HG02885 (cell line): ENCODE measurements around the gene TMEM187.
"Not testable (repeated sequence)": the region's sequence is repeated elsewhere in the genome, so short reads cannot be mapped to it uniquely, and the experiment has no call there.

Experiments used
- ATAC-seq: cut with Tn5 transposase; IDR thresholded peaks from one replicate; pipeline ENCODE4 v1.9.1; 2021; ENCODE audit warnings: mild to moderate bottlenecking; ENCODE audit not compliant: unreplicated experiment, poor library complexity

Gene TMEM187

GRCh38 chrX:153993978-153994377, 21.4 kb downstream of the TMEM187 start:
- ATAC-seq, result no peak

GRCh38 chrX:153994398-153994797, 21.8 kb downstream of the TMEM187 start:
- not testable (repeated sequence) for ATAC-seq

DNA sequence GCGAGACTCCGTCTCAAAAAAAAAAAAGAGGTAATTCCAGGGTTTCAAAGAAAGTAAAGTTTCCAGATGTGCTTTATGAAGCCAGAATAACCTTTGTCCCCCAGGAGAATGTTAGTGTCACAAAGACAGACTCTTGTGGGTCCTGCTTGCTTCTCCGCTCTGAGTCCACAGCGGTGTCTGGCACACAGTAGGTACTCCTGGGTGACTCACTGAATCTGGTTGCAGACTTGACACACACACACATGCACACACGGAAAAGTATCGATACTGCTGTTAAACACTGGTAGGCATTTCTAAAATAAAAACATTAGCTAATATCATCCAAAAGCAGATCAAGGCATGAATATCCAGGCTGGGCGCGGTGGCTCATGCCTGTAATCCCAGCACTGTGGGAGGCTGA, 22.9 kb downstream of the TMEM187 start:
- ATAC-seq, result no peak

DNA sequence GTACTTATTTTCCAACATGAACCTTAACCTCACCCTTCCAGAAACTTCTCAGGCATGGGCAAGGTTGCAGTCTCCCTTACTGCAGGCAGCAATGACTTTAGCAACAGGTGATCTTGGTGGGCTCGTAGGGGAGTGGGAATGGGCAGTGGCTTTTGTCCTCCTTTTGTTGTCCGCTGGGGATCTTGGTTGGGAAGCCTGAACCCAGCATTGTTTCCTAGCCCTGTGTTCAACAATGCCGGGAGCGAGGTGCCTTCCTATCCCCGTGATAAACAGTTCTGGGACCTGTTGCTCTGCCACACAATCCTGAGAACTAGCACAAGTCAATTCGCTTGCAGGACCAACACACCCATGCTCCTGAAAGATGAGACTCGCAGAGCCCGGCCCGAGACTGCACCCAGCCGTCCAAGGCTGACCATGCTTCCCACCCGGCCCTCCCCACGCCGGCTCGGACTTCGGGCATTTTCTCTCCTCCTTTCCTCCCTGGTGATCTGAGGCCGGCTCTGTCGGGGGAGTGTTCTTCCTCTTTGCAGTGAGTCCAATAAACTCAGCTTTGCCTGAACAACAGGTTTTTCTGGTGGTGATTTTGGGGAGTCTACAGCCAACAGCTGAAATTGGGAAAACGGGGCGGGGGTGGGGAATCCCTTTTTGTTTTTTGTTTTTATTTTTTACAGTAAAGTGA, 26.9 kb downstream of the TMEM187 start:
- ATAC-seq, result no peak

DNA sequence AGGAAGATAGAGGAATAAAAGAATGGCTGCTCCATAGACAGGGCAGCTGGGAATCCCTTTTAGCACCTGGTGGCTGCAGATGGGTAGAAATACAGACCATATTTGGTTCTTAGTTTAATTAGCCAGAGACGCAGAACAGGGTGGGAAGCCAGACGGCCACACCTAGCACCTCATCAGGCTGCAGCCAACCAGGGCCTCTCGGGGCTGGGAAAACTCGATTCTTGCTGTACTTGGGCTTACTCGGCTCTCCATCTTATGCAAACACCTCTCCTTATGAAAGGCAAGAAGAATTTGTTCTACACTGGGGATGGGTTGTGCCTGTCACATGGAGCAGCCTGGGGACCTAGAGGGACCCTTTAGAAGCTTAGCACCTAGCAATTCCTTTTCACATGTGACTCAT, 27.5 kb downstream of the TMEM187 start:
- ATAC-seq, result no peak

- ATAC-seq, result no peak
These were observed 29.7 kb downstream of the TMEM187 start for GRCh38 chrX:154002215-154002719.

- ATAC-seq, result no peak
These were observed 31.8 kb downstream of the TMEM187 start for GRCh38 chrX:154004315-154004714.

DNA sequence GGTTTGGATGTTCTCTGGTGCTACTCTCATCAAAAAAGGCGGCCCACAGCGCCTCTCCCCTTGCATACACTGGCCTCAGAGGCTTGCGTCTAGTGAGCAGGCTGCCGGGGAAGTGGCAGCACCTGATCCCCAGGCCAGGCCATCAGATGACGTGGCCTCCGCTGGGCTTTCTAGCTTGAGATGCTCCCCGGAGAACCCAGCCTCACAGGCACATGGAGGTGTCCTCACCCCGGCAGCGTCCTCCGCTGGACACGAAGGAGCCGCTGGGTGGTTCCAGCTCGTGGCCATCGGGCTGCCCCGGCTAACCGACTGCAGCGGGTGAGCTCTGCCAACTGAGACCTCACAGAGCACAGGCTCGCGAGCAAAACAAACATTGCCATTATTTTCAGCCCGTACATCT, 34.4 kb downstream of the TMEM187 start:
- ATAC-seq, result no peak

- ATAC-seq, result peak; percentile 38
These were observed 36.0 kb downstream of the TMEM187 start for GRCh38 chrX:154008521-154008920.

- ATAC-seq, result no peak
These were observed 38.0 kb downstream of the TMEM187 start for GRCh38 chrX:154010330-154011087.

- no peak for ATAC-seq
These were observed 39.1 kb downstream of the TMEM187 start for GRCh38 chrX:154011376-154012335.

- ATAC-seq, result no peak
These were observed 39.9 kb downstream of the TMEM187 start for GRCh38 chrX:154012336-154012991.

DNA sequence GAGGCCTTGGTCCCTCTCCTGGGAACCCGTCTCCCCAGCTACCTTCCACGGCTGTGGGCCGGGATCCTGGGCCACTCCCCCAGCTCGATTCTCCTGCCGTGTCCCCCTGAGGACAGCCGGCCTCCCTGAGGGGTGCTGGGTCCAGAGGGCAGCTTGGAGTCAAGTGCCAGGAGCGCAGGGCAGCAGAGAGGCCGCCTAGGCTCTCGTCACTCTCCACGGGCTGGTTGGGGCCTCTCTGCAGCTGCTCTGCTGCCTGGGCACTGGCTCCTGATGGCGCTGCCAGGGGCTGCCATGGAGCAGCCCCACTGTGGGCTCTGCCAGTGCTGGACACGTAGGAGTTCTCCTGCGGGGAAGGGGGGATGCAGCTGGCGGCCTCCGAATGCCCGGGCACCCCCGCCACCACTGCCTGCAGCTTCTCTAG, 40.5 kb downstream of the TMEM187 start:
- no peak for ATAC-seq

GRCh38 chrX:154013614-154014360, 41.2 kb downstream of the TMEM187 start:
- peak; percentile 65 for ATAC-seq

DNA sequence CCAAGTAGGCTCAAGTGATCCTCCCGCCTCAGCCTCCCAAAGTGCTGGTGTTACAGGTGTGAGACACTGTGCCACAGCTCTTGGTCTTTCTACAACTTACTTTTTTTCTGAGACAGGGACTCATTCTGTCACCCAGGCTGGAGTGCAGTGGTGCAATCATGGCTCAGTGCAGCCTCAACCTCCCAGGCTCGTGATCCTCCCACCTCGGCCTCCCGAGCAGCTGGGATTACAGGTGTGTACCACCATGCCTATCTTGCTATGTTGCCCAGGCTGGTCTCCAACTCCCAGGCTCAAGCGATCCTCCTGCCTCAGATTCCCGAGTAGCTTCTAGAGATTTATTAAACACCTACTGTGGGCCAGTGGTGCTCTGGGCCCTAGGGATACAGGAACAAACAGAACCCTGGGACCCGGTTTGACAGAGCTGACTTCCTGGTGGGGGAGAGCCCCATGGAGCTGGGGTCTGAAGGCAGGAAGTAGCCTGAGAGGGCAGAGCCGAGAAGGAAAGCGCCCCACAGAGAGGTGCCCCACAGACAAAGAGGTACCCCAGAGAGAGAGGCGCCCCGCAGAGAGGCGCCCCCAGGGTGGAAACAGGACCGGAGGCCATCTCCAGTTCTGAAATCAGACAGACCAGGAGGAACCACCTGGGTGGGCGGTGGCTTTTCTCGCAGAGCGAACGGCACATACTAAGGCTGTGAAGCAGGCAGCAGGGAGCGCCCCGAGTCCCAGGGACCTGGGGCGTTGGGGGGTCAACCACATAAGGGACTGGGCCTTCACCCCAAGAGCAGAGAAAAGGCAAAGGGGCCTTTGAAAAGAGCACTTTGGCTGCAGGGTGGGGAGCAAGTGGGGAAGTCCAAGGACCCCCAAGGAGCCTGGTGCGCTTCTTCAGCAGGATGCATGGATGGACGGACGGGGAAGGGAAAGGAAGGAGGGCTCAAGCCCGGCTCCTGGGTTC, 42.2 kb downstream of the TMEM187 start:
- no peak for ATAC-seq

- ATAC-seq, result no peak
These were observed 43.2 kb downstream of the TMEM187 start for GRCh38 chrX:154015581-154016264.

- no peak for ATAC-seq
These were observed 44.0 kb downstream of the TMEM187 start for GRCh38 chrX:154016366-154017076.
